WTC11 (cell line): ENCODE results near the gene FAM43A. TPM values are rescaled to one million over a fixed set of nuclear protein-coding genes. Genes with fewer than 3 reads are reported as not detected.

ENCODE experiments used
- ATAC-seq: fragments of 200-7000 bp; cut with Tn5 transposase; 2 replicates; pipeline ENCODE4 v1.10.0; 2021; ENCODE audit warnings: mild to moderate bottlenecking, moderate library complexity
- CTCF ChIA-PET: fragments of 300-600 bp; sonication (Branson Sonifier 250); formaldehyde crosslinking; loops from one replicate; lab custom pipeline; 2021; ENCODE audit warnings: antibody characterized with exemption; lab: Charles Lee
- POLR2A ChIA-PET: fragments of 350-600 bp; sonication (Branson Sonifier 250); formaldehyde crosslinking; loops from one replicate; lab custom pipeline; 2021; ENCODE audit warnings: antibody characterized with exemption; lab: Charles Lee
- DNase-seq: peaks from one replicate; pipeline ENCODE4 v3.0.0; 2021; ENCODE audit warnings: low spot score
- H3K27ac Mint-ChIP-seq: 2 replicates; pipeline ENCODE4 v1.8.0; 2021; ENCODE audit warnings: mixed read lengths
- H3K27me3 Mint-ChIP-seq: 2 replicates; pipeline ENCODE4 v1.8.0; 2021; ENCODE audit warnings: low read depth, mild to moderate bottlenecking, moderate library complexity, mixed read lengths
- H3K36me3 Mint-ChIP-seq: 2 replicates; pipeline ENCODE4 v1.8.0; 2021; ENCODE audit warnings: mixed read lengths
- H3K4me1 Mint-ChIP-seq: 2 replicates; pipeline ENCODE4 v1.8.0; 2022; ENCODE audit warnings: mixed read lengths
- H3K4me3 Mint-ChIP-seq: 2 replicates; pipeline ENCODE4 v1.8.0; 2021; ENCODE audit warnings: mild to moderate bottlenecking, moderate library complexity, mixed read lengths
- H3K9me3 Mint-ChIP-seq: 2 replicates; pipeline ENCODE4 v1.8.0; 2021; ENCODE audit warnings: mixed read lengths
- CDX4 ChIP-seq: fragments of 250-450 bp; sonication (Bioruptor Pico); IDR thresholded peaks from 2 replicates; pipeline ENCODE4 v1.9.0; 2021; ENCODE audit warnings: moderate library complexity, mild to moderate bottlenecking, inconsistent platforms, borderline replicate concordance
- CREB1 ChIP-seq: sonication (generic); formaldehyde crosslinking; IDR thresholded peaks from 2 replicates; pipeline ENCODE4 v1.8.0; 2023; ENCODE audit warnings: mild to moderate bottlenecking, missing genetic modification reagents
- ESRRA ChIP-seq: sonication (generic); formaldehyde crosslinking; IDR thresholded peaks from 2 replicates; pipeline ENCODE4 v1.8.1; 2022; ENCODE audit warnings: mild to moderate bottlenecking, missing genetic modification reagents, borderline replicate concordance
- FOXP4 ChIP-seq: sonication (generic); formaldehyde crosslinking; IDR thresholded peaks from 2 replicates; pipeline ENCODE4 v1.8.0; 2022; ENCODE audit warnings: mild to moderate bottlenecking, missing genetic modification reagents
- GABPB1 ChIP-seq: sonication (generic); formaldehyde crosslinking; IDR thresholded peaks from 2 replicates; pipeline ENCODE4 v1.8.1; 2023; ENCODE audit warnings: mild to moderate bottlenecking, missing genetic modification reagents
- OVOL2 ChIP-seq: fragments of 250-450 bp; sonication (Bioruptor Pico); IDR thresholded peaks from 2 replicates; pipeline ENCODE4 v1.9.0; 2021; ENCODE audit warnings: mild to moderate bottlenecking, borderline replicate concordance
- PREB ChIP-seq: sonication (generic); formaldehyde crosslinking; IDR thresholded peaks from 2 replicates; pipeline ENCODE4 v1.8.1; 2022; ENCODE audit warnings: mild to moderate bottlenecking, missing genetic modification reagents, moderate library complexity, borderline replicate concordance
- SMAD4 ChIP-seq: sonication (generic); formaldehyde crosslinking; IDR thresholded peaks from 2 replicates; pipeline ENCODE4 v1.8.0; 2022; ENCODE audit warnings: mild to moderate bottlenecking, missing genetic modification reagents
- SOX15 ChIP-seq: fragments of 250-450 bp; sonication (Bioruptor Pico); IDR thresholded peaks from 2 replicates; pipeline ENCODE4 v1.9.0; 2021; ENCODE audit warnings: mild to moderate bottlenecking
- TCF7 ChIP-seq: sonication (generic); formaldehyde crosslinking; IDR thresholded peaks from 2 replicates; pipeline ENCODE4 v1.8.0; 2022; ENCODE audit warnings: mild to moderate bottlenecking, low read depth, missing genetic modification reagents, moderate library complexity
- ZBTB21 ChIP-seq: sonication (generic); formaldehyde crosslinking; IDR thresholded peaks from 2 replicates; pipeline ENCODE4 v1.8.1; 2023; ENCODE audit warnings: mild to moderate bottlenecking, missing genetic modification reagents, borderline replicate concordance
- ZNF121 ChIP-seq: sonication (generic); formaldehyde crosslinking; IDR thresholded peaks from 2 replicates; pipeline ENCODE4 v1.8.0; 2023; ENCODE audit warnings: missing genetic modification reagents
- ZNF138 ChIP-seq: sonication (generic); formaldehyde crosslinking; conservative IDR thresholded peaks from 2 replicates; pipeline ENCODE4 v1.8.1; 2022; ENCODE audit warnings: mild to moderate bottlenecking, moderate library complexity, missing genetic modification reagents
- ZNF219 ChIP-seq: sonication (generic); formaldehyde crosslinking; IDR thresholded peaks from 2 replicates; pipeline ENCODE4 v1.8.0; 2023; ENCODE audit warnings: missing genetic modification reagents, mild to moderate bottlenecking, borderline replicate concordance
- ZNF232 ChIP-seq: sonication (generic); formaldehyde crosslinking; IDR thresholded peaks from 2 replicates; pipeline ENCODE4 v1.8.0; 2022; ENCODE audit warnings: mild to moderate bottlenecking, missing genetic modification reagents
- ZNF263 ChIP-seq: sonication (generic); formaldehyde crosslinking; IDR thresholded peaks from 2 replicates; pipeline ENCODE4 v1.8.1; 2022; ENCODE audit warnings: low read depth, mild to moderate bottlenecking, moderate library complexity, missing genetic modification reagents
- ZNF416 ChIP-seq: fragments of 250-450 bp; sonication (Bioruptor Pico); IDR thresholded peaks from 2 replicates; pipeline ENCODE4 v1.9.0; 2021; ENCODE audit warnings: mild to moderate bottlenecking, inconsistent platforms
- ZNF423 ChIP-seq: fragments of 250-450 bp; sonication (Bioruptor Pico); IDR thresholded peaks from 2 replicates; pipeline ENCODE4 v2.1.2; 2022; ENCODE audit warnings: mild to moderate bottlenecking, moderate library complexity
- total RNA-seq: library from RNA; stranded (reverse); gene quantifications from 3 replicates; pipeline ENCODE4 v1.2.3, GENCODE V29; 2021
- TF ChIP-seq, protein P1 (sequence below): sonication (generic); formaldehyde crosslinking; IDR thresholded peaks from 2 replicates; pipeline ENCODE4 v1.8.1; 2022; ENCODE audit warnings: low read depth, mild to moderate bottlenecking, moderate library complexity, missing genetic modification reagents, borderline replicate concordance
- TF ChIP-seq, protein P2 (sequence below): fragments of 200-600 bp; IDR thresholded peaks from 2 replicates; pipeline ENCODE4 v1.8.0; 2022; ENCODE audit warnings: antibody characterized with exemption

FAM43A gene
- total RNA-seq, 1 experiment from 2014 or later, result 2.6 TPM

- TF ChIP-seq ZNF232 (CRISPR knock-in tag) (no peak), OVOL2 (CRISPR knock-in tag) (no peak), ZBTB21 (no peak), SMAD4 (CRISPR knock-in tag) (no peak), CREB1 (CRISPR knock-in tag) (no peak), ZNF416 (CRISPR knock-in tag) (no peak)
- TF ChIP-seq, protein P1, sequence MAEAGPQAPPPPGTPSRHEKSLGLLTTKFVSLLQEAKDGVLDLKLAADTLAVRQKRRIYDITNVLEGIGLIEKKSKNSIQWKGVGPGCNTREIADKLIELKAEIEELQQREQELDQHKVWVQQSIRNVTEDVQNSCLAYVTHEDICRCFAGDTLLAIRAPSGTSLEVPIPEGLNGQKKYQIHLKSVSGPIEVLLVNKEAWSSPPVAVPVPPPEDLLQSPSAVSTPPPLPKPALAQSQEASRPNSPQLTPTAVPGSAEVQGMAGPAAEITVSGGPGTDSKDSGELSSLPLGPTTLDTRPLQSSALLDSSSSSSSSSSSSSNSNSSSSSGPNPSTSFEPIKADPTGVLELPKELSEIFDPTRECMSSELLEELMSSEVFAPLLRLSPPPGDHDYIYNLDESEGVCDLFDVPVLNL (CRISPR knock-in tag), result no peak
Measured at GRCh38 chr3:194732617-194733016, 46.9 kb downstream of the FAM43A start (continued).

DNA sequence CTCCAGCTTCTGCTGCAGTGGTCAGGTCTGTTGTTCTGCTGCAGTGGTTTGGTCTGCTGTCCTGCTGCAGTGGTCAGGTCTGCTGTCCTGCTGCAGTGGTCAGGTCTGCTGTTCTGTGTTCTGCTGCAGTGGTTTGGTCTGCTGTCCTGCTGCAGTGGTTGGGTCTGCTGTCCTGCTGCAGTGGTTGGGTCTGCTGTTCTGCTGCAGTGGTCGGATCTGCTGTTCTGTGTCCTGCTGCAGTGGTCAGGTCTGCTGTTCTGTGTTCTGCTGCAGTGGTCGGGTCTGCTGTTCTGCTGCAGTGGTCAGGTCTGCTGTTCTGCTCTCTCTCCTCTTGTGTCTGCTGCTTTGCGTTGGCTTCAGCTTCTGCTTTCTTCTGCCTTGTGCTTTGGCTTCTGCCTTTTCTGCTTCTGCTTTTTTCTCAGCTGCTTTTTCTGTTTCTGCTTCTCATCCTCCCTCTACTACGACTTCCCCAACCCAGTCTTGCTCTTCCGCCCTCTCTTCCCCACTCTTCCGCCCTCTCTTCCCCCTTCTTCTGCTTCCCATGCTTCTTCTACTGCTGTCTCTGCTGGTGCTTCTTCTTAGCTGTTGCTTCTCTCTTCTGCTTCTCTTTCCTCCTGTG, 50.7 kb downstream of the FAM43A start:
- Mint-ChIP-seq H3K36me3 (peaks cover 2% of the 10 kb centered on the region; the same call in 1 of the 2 replicates), H3K27me3 (peaks cover 7% of the 10 kb centered on the region; the same call in 1 of the 2 replicates), H3K27ac (no peak overlapping the region), H3K4me1 (peaks cover 9% of the 10 kb centered on the region), H3K4me3 (no peak overlapping the region), H3K9me3 (no peaks in the 10 kb centered on the region)
- TF ChIP-seq ZNF423, result no peak
- TF ChIP-seq SOX15 (CRISPR knock-in tag), result no peak
- TF ChIP-seq CDX4 (CRISPR knock-in tag), result no peak
- TF ChIP-seq GABPB1, result no peak
- TF ChIP-seq, protein P2, sequence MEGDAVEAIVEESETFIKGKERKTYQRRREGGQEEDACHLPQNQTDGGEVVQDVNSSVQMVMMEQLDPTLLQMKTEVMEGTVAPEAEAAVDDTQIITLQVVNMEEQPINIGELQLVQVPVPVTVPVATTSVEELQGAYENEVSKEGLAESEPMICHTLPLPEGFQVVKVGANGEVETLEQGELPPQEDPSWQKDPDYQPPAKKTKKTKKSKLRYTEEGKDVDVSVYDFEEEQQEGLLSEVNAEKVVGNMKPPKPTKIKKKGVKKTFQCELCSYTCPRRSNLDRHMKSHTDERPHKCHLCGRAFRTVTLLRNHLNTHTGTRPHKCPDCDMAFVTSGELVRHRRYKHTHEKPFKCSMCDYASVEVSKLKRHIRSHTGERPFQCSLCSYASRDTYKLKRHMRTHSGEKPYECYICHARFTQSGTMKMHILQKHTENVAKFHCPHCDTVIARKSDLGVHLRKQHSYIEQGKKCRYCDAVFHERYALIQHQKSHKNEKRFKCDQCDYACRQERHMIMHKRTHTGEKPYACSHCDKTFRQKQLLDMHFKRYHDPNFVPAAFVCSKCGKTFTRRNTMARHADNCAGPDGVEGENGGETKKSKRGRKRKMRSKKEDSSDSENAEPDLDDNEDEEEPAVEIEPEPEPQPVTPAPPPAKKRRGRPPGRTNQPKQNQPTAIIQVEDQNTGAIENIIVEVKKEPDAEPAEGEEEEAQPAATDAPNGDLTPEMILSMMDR, result no peak
- TF ChIP-seq ESRRA, result no peak
- no peak for TF ChIP-seq TCF7 (CRISPR knock-in tag)
- TF ChIP-seq OVOL2 (CRISPR knock-in tag), result no peak
- no peak for TF ChIP-seq PREB
- no peak for TF ChIP-seq FOXP4 (CRISPR knock-in tag)
- TF ChIP-seq ZNF138, result no peak
- TF ChIP-seq ZNF219 (CRISPR knock-in tag), result no peak
- TF ChIP-seq ZNF263 (CRISPR knock-in tag), result no peak
- no peak for TF ChIP-seq ZNF121 (CRISPR knock-in tag)
- no peak for DNase-seq
- ChIA-PET POLR2A (no interaction called here), CTCF (no interaction called here)
- no peak for ATAC-seq
